A549 (cell line): ENCODE measurements around the gene ABLIM1. TPM values are rescaled to one million over a fixed set of nuclear protein-coding genes. Genes with fewer than 3 reads are reported as not detected.

Experiments
- ATAC-seq, 2 experiments: fragments of 200-7000 bp in 1 of 2; fragments of >200 bp in 1 of 2; cut with Nextera tagmentation in 1 of 2; cut with Tn5 transposase in 1 of 2; 3 replicates each; pipeline versions ENCODE4 v1.8.0 to v1.9.1; 2018 to 2020; ENCODE audit warnings: mild to moderate bottlenecking in 1 of 2, moderate library complexity in 1 of 2
- CTCF ChIA-PET: fragments of 300-600 bp; sonication (Branson Sonifier 250); formaldehyde crosslinking; extraction: SDS; loops from one replicate; lab custom pipeline; 2021; ENCODE audit warnings: antibody characterized with exemption, inconsistent platforms; lab: Yijun Ruan, JAX
- POLR2A ChIA-PET: fragments of 350-600 bp; formaldehyde crosslinking; extraction: SDS; loops from one replicate; lab custom pipeline; 2021; ENCODE audit warnings: antibody characterized with exemption, inconsistent platforms; lab: Yijun Ruan, JAX
- DNase-seq, 2 experiments: peaks; one replicate each; pipeline versions ENCODE4 v3.0.0 to v3.0.0-alpha.2; 2011 to 2016; ENCODE audit warnings: low read depth in 1 of 2, low spot score in 1 of 2
- FAIRE-seq: peaks from 2 replicates; lab custom pipeline; 2011; peaks lifted over from hg19 to GRCh38; lab: Jason Lieb, UNC
- H3K27ac ChIP-seq, 2 experiments: fragments of >200 bp; sonication (Bioruptor Twin); formaldehyde crosslinking; 3 replicates each; pipeline ENCODE4 v1.5.1; 2016 to 2017
- H3K4me1 ChIP-seq: fragments of >200 bp; sonication (Bioruptor Twin); formaldehyde crosslinking; 3 replicates; pipeline ENCODE4 v1.6.1; 2016
- H3K4me2 ChIP-seq: fragments of >200 bp; sonication (Bioruptor Twin); formaldehyde crosslinking; 3 replicates; pipeline ENCODE4 v1.6.1; 2016
- H3K4me3 ChIP-seq: fragments of >200 bp; sonication (Bioruptor Twin); formaldehyde crosslinking; 3 replicates; pipeline ENCODE4 v1.5.1; 2016
- H3K9me3 ChIP-seq: fragments of >200 bp; sonication (Bioruptor Twin); formaldehyde crosslinking; 3 replicates; pipeline ENCODE4 v1.6.1; 2016
- BCL3 ChIP-seq: fragments of >200 bp; sonication (Bioruptor Twin); formaldehyde crosslinking; IDR thresholded peaks from 3 replicates; pipeline ENCODE4 v1.6.1; 2016
- CHD2 ChIP-seq: fragments of 150-350 bp; IDR thresholded peaks from 2 replicates; pipeline ENCODE4 v1.6.1; 2014; ENCODE audit warnings: low read length; ENCODE audit not compliant: partially characterized antibody
- E2F6 ChIP-seq: IDR thresholded peaks from 2 replicates; pipeline ENCODE4 v1.6.1; 2012; ENCODE audit warnings: low read depth, borderline replicate concordance
- ELK1 ChIP-seq: fragments of 150-350 bp; IDR thresholded peaks from 2 replicates; pipeline ENCODE4 v1.6.1; 2014; ENCODE audit warnings: low read depth, mild to moderate bottlenecking, low read length
- EP300 ChIP-seq, 2 experiments: fragments of >200 bp; sonication (Bioruptor Twin); formaldehyde crosslinking; IDR thresholded peaks; 2 replicates in 1 of 2; 3 replicates in 1 of 2; pipeline ENCODE4 v1.6.1; 2016 to 2017
- FOSB ChIP-seq: fragments of 250-450 bp; sonication (Bioruptor Pico); IDR thresholded peaks from 2 replicates; pipeline ENCODE4 v1.5.0; 2020; ENCODE audit warnings: mild to moderate bottlenecking, moderate library complexity
- FOXS1 ChIP-seq: fragments of 250-450 bp; sonication (Bioruptor Pico); IDR thresholded peaks from 2 replicates; pipeline ENCODE4 v1.5.0; 2020; ENCODE audit warnings: mild to moderate bottlenecking, moderate library complexity
- GATA3 ChIP-seq: IDR thresholded peaks from 2 replicates; pipeline ENCODE4 v1.6.1; 2012; ENCODE audit warnings: borderline replicate concordance
- JUNB ChIP-seq: fragments of >200 bp; sonication (Bioruptor Twin); formaldehyde crosslinking; IDR thresholded peaks from 2 replicates; pipeline ENCODE4 v1.6.1; 2016
- KDM1A ChIP-seq: fragments of 200-600 bp; sonication (generic); IDR thresholded peaks from 2 replicates; pipeline ENCODE4 v1.6.1; 2016; ENCODE audit warnings: low read depth, mild to moderate bottlenecking
- NFE2L2 ChIP-seq: fragments of 150-350 bp; conservative IDR thresholded peaks from 2 replicates; pipeline ENCODE4 v1.6.1; 2014; ENCODE audit warnings: low read length
- PHF8 ChIP-seq: fragments of 200-600 bp; sonication (generic); IDR thresholded peaks from 2 replicates; pipeline ENCODE4 v1.6.1; 2016; ENCODE audit warnings: low read depth, mild to moderate bottlenecking, antibody characterized with exemption, moderate library complexity, borderline replicate concordance
- POLR2A ChIP-seq: IDR thresholded peaks from 2 replicates; pipeline ENCODE4 v1.6.1; 2012; ENCODE audit warnings: mild to moderate bottlenecking, low read length
- RCOR1 ChIP-seq: fragments of 150-350 bp; IDR thresholded peaks from 2 replicates; pipeline ENCODE4 v1.6.1; 2014; ENCODE audit warnings: antibody characterized with exemption, low read length, low read depth
- RFX5 ChIP-seq: fragments of 450-650 bp; IDR thresholded peaks from 2 replicates; pipeline ENCODE4 v1.7.1; 2014; ENCODE audit warnings: antibody characterized with exemption, mild to moderate bottlenecking, moderate library complexity
- ZC3H11A ChIP-seq: fragments of 450-650 bp; IDR thresholded peaks from 2 replicates; pipeline ENCODE4 v1.6.1; 2014; ENCODE audit warnings: antibody characterized with exemption, mild to moderate bottlenecking
- ZNF302 ChIP-seq: fragments of 250-450 bp; sonication (Bioruptor Pico); IDR thresholded peaks from 2 replicates; pipeline ENCODE4 v1.9.0; 2021; ENCODE audit warnings: inconsistent platforms, mild to moderate bottlenecking, moderate library complexity
- WGBS: methylation state at CpG from one replicate; pipeline ENCODE4 v1.1.6; 2017; ENCODE audit errors: missing lambda C conversion rate; 5-methylcytosine and 5-hydroxymethylcytosine counted together
- polyA plus RNA-seq, 4 experiments: library from polyadenylated mRNA; depleted of rRNA in 3 of 4; stranded (reverse); fragments of >200 nt; fragmentation: RNase III in 1 of 4; extraction: RNeasy Plus Mini Kit Qiagen cat#74134 plus additional on column Dnase treatment in 1 of 4; gene quantifications; 2 replicates in 3 of 4; 3 replicates in 1 of 4; pipeline ENCODE4 v1.2.3, GENCODE V29; 2011 to 2017

Gene ABLIM1
- polyA plus RNA-seq, 2 of the 4 experiments (the other 2 are of a cell fraction): 21.4 to 70.2 TPM

GRCh38 chr10:114485696-114486400, 172.2 kb downstream of the ABLIM1 start:
- ChIA-PET POLR2A (no interaction called here), CTCF (interaction anchor here (0.7 to 4.7 kb wide), 6 partner anchors 11 to 182 kb away, joined by 3 to 27 read pairs (median 4); no protein-coding TSS in a partner anchor)
- H3K4me1 ChIP-seq: peaks cover 10% of the 10 kb centered on the region; the same call in 2 of the 3 replicates
- no peak for ATAC-seq
- 76% methylated on average over 5 of the region's 5 CpGs for WGBS
- peaks cover 2% of the 10 kb centered on the region; the same call in 1 of the 3 replicates for H3K9me3 ChIP-seq
- DNase-seq: no peak
- H3K4me2 ChIP-seq: no peak overlapping the region
- no peak for FAIRE-seq
- no peak overlapping the region for H3K27ac ChIP-seq
- TF ChIP-seq RCOR1 (no peak), CHD2 (no peak), FOXS1 (no peak)
- H3K4me3 ChIP-seq: no peak overlapping the region

GRCh38 chr10:114483575-114483974, 174.5 kb downstream of the ABLIM1 start:
- no peak for ATAC-seq
- TF ChIP-seq PHF8 (no peak), BCL3 (no peak), GATA3 (no peak), ZNF302 (no peak), NFE2L2 (no peak), ZC3H11A (no peak)
- POLR2A ChIA-PET: no interaction called here
- CTCF ChIA-PET: interaction anchor here (1.4 to 5.2 kb wide), 2 partner anchors 13 to 65 kb away, joined by 6 to 40 read pairs; no protein-coding TSS in a partner anchor
- Histone ChIP-seq H3K4me1 (peaks cover 10% of the 10 kb centered on the region; the same call in 2 of the 3 replicates), H3K27ac (no peak overlapping the region), H3K9me3 (peaks cover 2% of the 10 kb centered on the region; the same call in 1 of the 3 replicates), H3K4me3 (no peak overlapping the region), H3K4me2 (no peak overlapping the region)
- DNase-seq: no peak
- FAIRE-seq: no peak
- WGBS: 90% methylated on average over 6 of the region's 6 CpGs

- H3K27ac ChIP-seq: no peak overlapping the region
- ChIA-PET CTCF (interaction anchor here (0.6 to 5.2 kb wide), 7 partner anchors 9 to 178 kb away, joined by 3 to 40 read pairs (median 4); no protein-coding TSS in a partner anchor), POLR2A (no interaction called here)
- FAIRE-seq (no peak), DNase-seq (no peak), ATAC-seq (no peak)
- TF ChIP-seq POLR2A (no peak), EP300 (IDR thresholded peaks at IDR 0.05) (no peak), FOSB (CRISPR knock-in tag) (no peak), JUNB (no peak), E2F6 (no peak), RFX5 (no peak), ZC3H11A (no peak), KDM1A (no peak), ELK1 (no peak)
- no peak overlapping the region for H3K4me3 ChIP-seq
- H3K4me2 ChIP-seq: no peak overlapping the region
- peaks cover 4% of the 10 kb centered on the region; the same call in 2 of the 3 replicates for H3K4me1 ChIP-seq
- H3K9me3 ChIP-seq: peaks cover 2% of the 10 kb centered on the region; the same call in 1 of the 3 replicates
- 95% methylated on average over 6 of the region's 6 CpGs for WGBS
These were observed 175.4 kb downstream of the ABLIM1 start for GRCh38 chr10:114482480-114483304.
